ENCODE data around the gene AJM1.

AJM1 gene

DNA sequence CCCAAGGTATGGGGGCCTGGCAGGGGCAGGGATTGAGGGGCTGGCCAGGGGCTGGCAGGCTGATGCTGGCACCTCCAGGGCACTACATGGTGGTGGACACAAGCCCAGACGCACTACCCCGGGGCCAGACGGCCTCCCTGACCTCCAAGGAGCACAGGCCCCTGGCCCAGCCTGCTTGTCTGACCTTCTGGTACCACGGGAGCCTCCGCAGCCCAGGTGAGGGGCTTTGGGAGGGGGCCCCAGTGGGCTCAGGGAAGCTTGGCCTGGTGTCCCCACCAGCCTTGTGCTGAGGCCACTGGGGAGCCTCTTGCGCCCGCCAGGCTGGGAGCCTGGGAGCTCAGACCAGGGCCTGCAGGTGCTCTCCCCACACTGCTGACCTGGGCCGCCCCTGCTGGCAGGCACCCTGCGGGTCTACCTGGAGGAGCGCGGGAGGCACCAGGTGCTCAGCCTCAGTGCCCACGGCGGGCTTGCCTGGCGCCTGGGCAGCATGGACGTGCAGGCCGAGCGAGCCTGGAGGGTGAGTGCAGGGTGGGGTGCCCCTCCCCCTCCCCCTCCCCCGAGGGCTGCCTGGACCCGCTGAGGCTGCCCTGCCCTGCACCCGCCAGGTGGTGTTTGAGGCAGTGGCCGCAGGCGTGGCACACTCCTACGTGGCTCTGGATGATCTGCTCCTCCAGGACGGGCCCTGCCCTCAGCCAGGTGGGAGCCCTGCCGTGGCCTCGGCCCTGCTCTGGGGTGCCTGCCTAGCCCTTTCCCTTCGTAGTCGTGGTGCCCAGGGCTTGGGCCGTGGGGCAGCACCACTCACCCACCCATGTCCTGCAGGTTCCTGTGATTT is 15.5 kb downstream of the AJM1 start:
- no peak for DNase-seq (ENCODE audit: extremely low spot score)
- ChIA-PET CTCF (interaction anchor here (1.6 to 1.7 kb wide), 2 partner anchors 16 to 171 kb away, joined by 3 to 4 read pairs; partner anchors contain the start of gene AJM1), POLR2A (no interaction called here)
- TF ChIP-seq, protein P1, sequence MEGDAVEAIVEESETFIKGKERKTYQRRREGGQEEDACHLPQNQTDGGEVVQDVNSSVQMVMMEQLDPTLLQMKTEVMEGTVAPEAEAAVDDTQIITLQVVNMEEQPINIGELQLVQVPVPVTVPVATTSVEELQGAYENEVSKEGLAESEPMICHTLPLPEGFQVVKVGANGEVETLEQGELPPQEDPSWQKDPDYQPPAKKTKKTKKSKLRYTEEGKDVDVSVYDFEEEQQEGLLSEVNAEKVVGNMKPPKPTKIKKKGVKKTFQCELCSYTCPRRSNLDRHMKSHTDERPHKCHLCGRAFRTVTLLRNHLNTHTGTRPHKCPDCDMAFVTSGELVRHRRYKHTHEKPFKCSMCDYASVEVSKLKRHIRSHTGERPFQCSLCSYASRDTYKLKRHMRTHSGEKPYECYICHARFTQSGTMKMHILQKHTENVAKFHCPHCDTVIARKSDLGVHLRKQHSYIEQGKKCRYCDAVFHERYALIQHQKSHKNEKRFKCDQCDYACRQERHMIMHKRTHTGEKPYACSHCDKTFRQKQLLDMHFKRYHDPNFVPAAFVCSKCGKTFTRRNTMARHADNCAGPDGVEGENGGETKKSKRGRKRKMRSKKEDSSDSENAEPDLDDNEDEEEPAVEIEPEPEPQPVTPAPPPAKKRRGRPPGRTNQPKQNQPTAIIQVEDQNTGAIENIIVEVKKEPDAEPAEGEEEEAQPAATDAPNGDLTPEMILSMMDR (IDR thresholded peaks at IDR 0.05; ENCODE audit: control extremely low read depth, extremely low read depth, low read depth, missing control alignments): no peak

- DNase-seq (ENCODE audit: extremely low spot score): no peak
- CTCF ChIA-PET: interaction anchor here (1.6 kb wide), 1 partner anchor 171 kb away, joined by 3 read pairs; no protein-coding TSS in a partner anchor
- POLR2A ChIA-PET: no interaction called here
- TF ChIP-seq, protein P1 (IDR thresholded peaks at IDR 0.05; ENCODE audit: control extremely low read depth, extremely low read depth, low read depth, missing control alignments): no peak
Measured at GRCh38 chr9:136858452-136858843, 16.2 kb downstream of the AJM1 start.

- TF ChIP-seq, protein P1 (IDR thresholded peaks at IDR 0.05; ENCODE audit: control extremely low read depth, extremely low read depth, low read depth, missing control alignments): no peak
- ChIA-PET CTCF (interaction anchor here (1.6 to 3.2 kb wide), 2 partner anchors 17 to 170 kb away, joined by 3 to 19 read pairs; partner anchors contain the start of gene AJM1), POLR2A (no interaction called here)
- no peak for DNase-seq (ENCODE audit: extremely low spot score)
Measured at GRCh38 chr9:136858844-136859757, 16.8 kb downstream of the AJM1 start.

DNA sequence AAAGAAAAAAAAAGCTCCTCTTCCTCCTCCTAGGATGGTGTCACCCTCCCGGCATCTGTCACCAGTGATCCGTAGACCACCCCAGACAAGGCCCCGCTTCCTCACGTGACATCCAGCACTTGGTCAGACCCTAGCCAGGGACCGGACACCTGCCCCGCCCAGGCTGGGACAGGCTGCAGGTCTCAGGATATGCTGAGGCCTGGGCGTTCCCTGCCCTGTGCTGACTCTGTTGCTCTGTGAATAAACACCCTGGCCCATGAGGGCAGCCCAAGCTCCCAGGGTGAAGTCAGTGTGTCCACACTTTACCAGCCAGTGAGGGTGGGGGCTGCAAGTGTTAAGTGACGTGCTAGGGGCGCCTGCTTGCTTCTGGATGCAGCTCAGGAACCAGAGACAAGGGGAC is 18.3 kb downstream of the AJM1 start:
- ChIA-PET CTCF (interaction anchor here (0.9 to 3.2 kb wide), 2 partner anchors 18 to 103 kb away, joined by 3 to 19 read pairs; partner anchors contain the start of genes AJM1 and LCN8), POLR2A (interaction anchor here (1.5 kb wide), 1 partner anchor 13 kb away, joined by 3 read pairs; no protein-coding TSS in a partner anchor)
- TF ChIP-seq, protein P1 (IDR thresholded peaks at IDR 0.05; ENCODE audit: control extremely low read depth, extremely low read depth, low read depth, missing control alignments): no peak
- DNase-seq (ENCODE audit: extremely low spot score): no peak

DNA sequence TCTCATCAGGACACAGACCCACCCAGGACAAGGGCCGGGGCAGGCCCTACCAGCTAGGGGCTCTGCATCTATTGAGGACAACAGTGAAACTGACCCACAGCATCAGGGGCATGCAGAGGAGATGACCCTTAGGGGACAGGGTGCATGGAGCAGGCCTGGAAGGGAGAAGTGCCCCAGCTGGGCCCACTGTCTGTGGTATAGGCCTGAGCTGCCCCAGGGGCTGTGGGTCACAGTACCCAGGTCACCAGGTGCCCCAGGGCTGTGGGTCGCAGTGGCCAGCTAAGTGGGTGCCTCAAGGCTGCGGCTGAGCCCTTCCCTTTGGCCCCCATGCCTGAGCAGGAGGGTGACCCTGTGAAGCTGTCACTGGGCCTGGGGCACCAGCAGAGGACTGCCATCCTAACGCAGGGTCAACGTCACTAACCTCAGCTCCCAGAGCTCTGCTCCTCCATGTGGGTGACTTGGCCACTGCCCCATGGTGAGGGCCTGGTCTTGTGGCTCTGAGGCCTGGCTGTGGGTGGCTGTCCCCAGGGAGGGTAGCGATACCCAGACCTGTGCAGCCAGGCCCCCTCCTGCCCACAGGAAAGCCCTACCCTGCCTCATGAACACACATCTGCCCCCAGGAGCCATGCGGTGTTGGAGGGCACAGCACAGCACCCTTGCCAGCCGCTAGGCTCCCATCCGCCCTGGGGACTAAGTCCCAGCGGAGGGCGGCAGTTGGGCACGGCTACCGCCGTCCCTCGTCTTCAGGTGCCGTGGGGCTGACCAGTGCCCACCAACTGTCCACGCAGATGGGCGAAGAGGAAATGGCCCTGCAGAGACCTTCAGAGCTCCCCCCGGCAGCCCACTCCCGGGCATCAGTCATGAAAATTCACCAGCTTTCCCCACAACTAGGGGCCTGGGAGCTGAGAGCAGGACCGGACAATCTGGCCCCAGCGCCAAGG is 18.9 kb downstream of the AJM1 start:
- no peak for DNase-seq (ENCODE audit: extremely low spot score)
- ChIA-PET CTCF (interaction anchor here (0.9 to 3.2 kb wide), 4 partner anchors 19 to 203 kb away, joined by 3 to 19 read pairs (median 4); partner anchors contain the start of genes AJM1 and LCN8), POLR2A (interaction anchor here (0.8 to 1.5 kb wide), 2 partner anchors 14 to 41 kb away, joined by 3 read pairs; no protein-coding TSS in a partner anchor)
- TF ChIP-seq, protein P1 (IDR thresholded peaks at IDR 0.05; ENCODE audit: control extremely low read depth, extremely low read depth, low read depth, missing control alignments): no peak
